ENCODE measurements around the gene PSMB5. TPM values are rescaled to one million over a fixed set of nuclear protein-coding genes. Genes with fewer than 3 reads are reported as not detected.

The PSMB5 gene
- total and polyA plus RNA-seq, 2 experiments from 2014 or later = 171 to 319 TPM

DNA sequence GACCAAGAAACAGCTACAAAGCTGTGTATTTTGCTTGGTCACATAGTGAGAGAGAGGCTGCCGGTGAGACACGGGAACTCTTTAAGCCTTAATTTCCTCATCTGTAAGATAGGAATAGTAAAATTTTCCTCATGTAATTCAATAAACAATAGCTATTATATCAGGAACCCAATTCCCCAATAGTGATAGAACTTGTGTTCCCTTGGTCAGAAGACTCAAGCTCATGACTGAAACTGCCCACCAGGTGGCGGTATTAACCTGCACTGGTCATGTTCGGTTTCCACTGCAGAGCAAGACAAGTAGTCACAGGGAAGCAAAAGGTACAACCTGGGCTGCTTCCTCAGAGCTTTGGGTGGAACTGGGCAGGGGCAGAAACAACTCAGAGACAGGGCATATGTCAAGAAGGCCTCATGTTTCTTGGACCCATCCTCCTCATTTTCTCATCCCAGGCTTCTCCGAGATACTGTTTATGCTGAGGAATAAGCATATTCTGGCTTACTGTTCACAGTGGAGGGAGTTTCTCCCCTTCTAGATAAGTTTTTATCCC lies 48.1 kb downstream of the PSMB5 start:
- TF ChIP-seq CTCF (IDR thresholded peaks at IDR 0.05; ENCODE audit: poor library complexity) (peak; percentile 92), EZH2phosphoT487 (IDR thresholded peaks at IDR 0.05; ENCODE audit: low read depth, severe bottlenecking, unreplicated experiment) (no peak)
- H3K27ac ChIP-seq = no peak overlapping the region
- peaks cover 5% of the 10 kb centered on the region for H3K4me1 ChIP-seq (ENCODE audit: insufficient read depth)
- no peak overlapping the region for H3K4me2 ChIP-seq
- peak; percentile 93 for DNase-seq (ENCODE audit: low spot score)
- peaks cover 21% of the 10 kb centered on the region for H3K79me2 ChIP-seq
- H3K27me3 ChIP-seq = no peaks in the 10 kb centered on the region
- no peaks in the 10 kb centered on the region for H3K9me3 ChIP-seq (ENCODE audit: low read depth)
- H3K4me3 ChIP-seq = no peak overlapping the region
- H2AFZ ChIP-seq = no peak overlapping the region
- H3K9me2 ChIP-seq (replicated peaks; ENCODE audit: insufficient read depth) = no peaks in the 10 kb centered on the region
- 22% methylated on average over 5 of the region's 5 CpGs for WGBS (ENCODE audit: low lambda C conversion rate, missing lambda C conversion rate)
- H4K20me1 ChIP-seq (ENCODE audit: insufficient read depth, poor library complexity, severe bottlenecking) = no peaks in the 10 kb centered on the region
- no peaks in the 10 kb centered on the region for H3K36me3 ChIP-seq (replicated peaks; ENCODE audit: insufficient read depth, low read depth)

- WGBS (ENCODE audit: low lambda C conversion rate, missing lambda C conversion rate) = 69% methylated on average over 2 of the region's 2 CpGs
- no peak overlapping the region for H3K4me2 ChIP-seq
- H3K9me3 ChIP-seq (ENCODE audit: low read depth) = no peaks in the 10 kb centered on the region
- no peak overlapping the region for H2AFZ ChIP-seq
- H4K20me1 ChIP-seq (ENCODE audit: insufficient read depth, poor library complexity, severe bottlenecking) = no peaks in the 10 kb centered on the region
- H3K79me2 ChIP-seq = peaks cover 27% of the 10 kb centered on the region
- H3K4me1 ChIP-seq (ENCODE audit: insufficient read depth) = peaks cover 5% of the 10 kb centered on the region
- no peak overlapping the region for H3K27ac ChIP-seq
- no peaks in the 10 kb centered on the region for H3K27me3 ChIP-seq
- H3K4me3 ChIP-seq = no peak overlapping the region
- TF ChIP-seq CTCF (IDR thresholded peaks at IDR 0.05; ENCODE audit: poor library complexity) (no peak), EZH2phosphoT487 (IDR thresholded peaks at IDR 0.05; ENCODE audit: low read depth, severe bottlenecking, unreplicated experiment) (no peak), EZH2 (IDR thresholded peaks at IDR 0.05; ENCODE audit: borderline replicate concordance) (no peak)
- no peaks in the 10 kb centered on the region for H3K9me2 ChIP-seq (replicated peaks; ENCODE audit: insufficient read depth)
- no peak for DNase-seq (ENCODE audit: low spot score)
- H3K36me3 ChIP-seq (replicated peaks; ENCODE audit: insufficient read depth, low read depth) = no peaks in the 10 kb centered on the region
These were observed 48.7 kb downstream of the PSMB5 start for GRCh38 chr14:22985894-22986507.

DNA sequence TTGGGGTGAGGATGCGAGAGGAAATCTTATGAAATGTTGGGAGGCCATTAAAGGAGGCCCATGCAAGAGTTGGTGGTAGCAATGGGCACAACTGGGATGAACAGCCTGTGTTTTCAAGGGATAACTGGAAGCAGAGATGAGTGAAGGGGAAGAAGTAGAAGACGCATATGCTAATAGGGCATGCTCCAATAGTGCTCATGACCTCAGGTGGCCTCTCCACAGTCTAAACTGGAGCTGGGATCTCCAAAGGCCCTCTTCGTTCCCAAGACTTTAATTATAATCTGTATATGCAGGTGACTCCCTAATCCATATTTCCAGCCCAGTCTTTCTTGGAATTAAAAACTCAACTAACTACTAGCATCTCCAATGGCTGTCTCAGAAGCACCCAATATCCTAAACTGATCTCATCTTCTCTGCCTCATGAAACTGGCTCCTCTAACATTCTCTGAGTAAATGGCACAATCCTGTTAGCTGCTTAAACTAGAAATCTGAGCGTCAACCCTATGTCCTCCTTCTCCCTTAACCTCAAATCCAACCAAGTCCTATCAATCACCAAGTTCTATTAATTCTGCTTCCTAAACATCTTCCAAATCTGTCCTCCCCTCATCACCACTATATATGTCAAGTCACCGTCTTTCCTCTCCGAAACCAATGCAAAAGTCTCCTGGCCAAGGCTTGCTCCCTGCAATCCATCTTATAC lies 49.6 kb downstream of the PSMB5 start:
- Histone ChIP-seq H4K20me1 (ENCODE audit: insufficient read depth, poor library complexity, severe bottlenecking) (no peaks in the 10 kb centered on the region), H3K36me3 (replicated peaks; ENCODE audit: insufficient read depth, low read depth) (no peaks in the 10 kb centered on the region), H3K79me2 (peaks cover 34% of the 10 kb centered on the region), H3K9me2 (replicated peaks; ENCODE audit: insufficient read depth) (no peaks in the 10 kb centered on the region), H3K4me2 (no peak overlapping the region), H3K27ac (no peak overlapping the region), H3K4me1 (ENCODE audit: insufficient read depth) (peaks cover 5% of the 10 kb centered on the region), H2AFZ (no peak overlapping the region), H3K9me3 (ENCODE audit: low read depth) (no peaks in the 10 kb centered on the region), H3K27me3 (no peaks in the 10 kb centered on the region), H3K4me3 (no peak overlapping the region)
- no peak for TF ChIP-seq CTCF (IDR thresholded peaks at IDR 0.05; ENCODE audit: poor library complexity)
- no peak for DNase-seq (ENCODE audit: low spot score)
- WGBS (ENCODE audit: low lambda C conversion rate, missing lambda C conversion rate) = 97% methylated on average over 6 of the region's 6 CpGs

Data from hepatocyte (in vitro differentiated cells).